DMS 273 (cell line): ENCODE results near the gene CRLF3.
"Not testable (repeated sequence)": the region's sequence is repeated elsewhere in the genome, so short reads cannot be mapped to it uniquely, and the experiment has no call there.

Experiments used
- DNase-seq: peaks from one replicate; lab custom pipeline; 2025; ENCODE audit not compliant: unreplicated experiment; lab: John Stamatoyannopoulos, UW

The CRLF3 gene

GRCh38 chr17:30747621-30748020, 76.9 kb downstream of the CRLF3 start:
- DNase-seq: not testable (repeated sequence)

DNA sequence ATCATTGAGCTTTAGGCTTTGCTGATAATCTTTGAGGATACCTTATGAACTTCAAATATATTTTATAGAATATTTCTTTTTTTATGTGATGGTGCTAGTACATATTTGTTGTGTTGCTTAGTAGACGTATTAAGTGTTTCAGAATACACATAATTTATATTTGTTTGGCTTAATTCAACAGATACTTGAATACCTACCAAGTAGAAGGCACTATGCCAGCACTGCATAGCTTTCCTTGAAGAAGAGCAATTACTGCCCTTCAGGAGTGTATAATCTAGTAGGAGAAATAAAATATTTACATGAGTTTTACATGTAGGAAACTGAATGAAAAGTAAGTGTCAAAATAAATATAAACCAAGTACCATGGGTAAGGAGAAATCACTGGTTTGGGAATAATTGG, 81.8 kb downstream of the CRLF3 start:
- not testable (repeated sequence) for DNase-seq

DNA sequence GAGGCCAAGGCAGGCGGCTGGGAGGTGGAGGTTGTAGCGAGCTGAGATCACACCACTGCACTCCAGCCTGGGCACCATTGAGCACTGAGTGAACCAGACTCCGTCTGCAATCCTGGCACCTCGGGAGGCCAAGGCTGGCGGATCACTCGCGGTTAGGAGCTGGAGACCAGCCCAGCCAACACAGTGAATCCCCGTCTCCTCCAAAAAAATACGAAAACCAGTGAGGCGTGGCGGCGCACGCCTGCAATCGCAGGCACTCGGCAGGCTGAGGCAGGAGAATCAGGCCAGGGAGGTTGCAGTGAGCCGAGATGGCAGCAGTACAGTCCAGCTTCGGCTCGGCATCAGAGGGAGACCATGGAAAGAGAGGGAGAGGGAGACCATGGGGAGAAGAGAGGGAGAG, 88.1 kb downstream of the CRLF3 start:
- not testable (repeated sequence) for DNase-seq

GRCh38 chr17:30735644-30736043, 88.8 kb downstream of the CRLF3 start:
- DNase-seq: not testable (repeated sequence)

DNA sequence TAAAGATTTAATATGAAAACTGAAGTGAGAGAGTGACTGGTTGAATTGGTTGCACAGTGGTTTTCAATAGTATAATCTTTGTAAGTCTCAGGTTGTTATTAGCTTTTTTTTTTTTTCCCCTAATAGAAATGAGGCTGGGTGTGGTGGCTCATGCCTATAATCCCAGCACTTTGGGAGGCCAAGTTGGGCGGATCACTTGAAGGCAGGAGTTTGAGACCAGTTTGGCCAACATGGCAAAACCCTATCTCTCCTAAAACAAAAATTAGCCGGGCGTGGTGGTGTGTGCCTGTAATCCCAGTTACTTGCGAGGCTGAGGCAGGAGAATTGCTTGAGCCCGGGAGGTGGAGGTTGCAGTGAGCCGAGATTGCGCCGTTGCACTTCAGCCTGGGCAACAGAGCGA, 89.3 kb downstream of the CRLF3 start:
- not testable (repeated sequence) for DNase-seq

DNA sequence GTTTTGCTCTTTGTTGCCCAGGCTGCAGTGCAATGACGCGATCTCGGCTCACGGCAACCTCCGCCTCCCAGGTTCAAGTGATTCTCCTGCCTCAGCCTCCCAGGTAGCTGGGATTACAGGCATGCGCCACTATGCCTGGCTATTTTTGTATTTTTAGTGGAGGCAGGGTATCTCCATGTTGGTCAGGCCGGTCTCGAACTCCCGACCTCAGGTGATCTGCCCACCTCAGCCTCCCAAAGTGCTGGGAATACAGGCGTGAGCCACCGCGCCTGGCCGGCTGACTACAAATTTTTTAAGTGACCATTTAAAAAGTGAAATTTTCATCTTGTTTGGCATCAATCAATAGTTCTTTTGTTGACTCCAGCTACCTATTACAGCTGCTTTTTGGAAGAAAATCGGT, 90.3 kb downstream of the CRLF3 start:
- DNase-seq: not testable (repeated sequence)
